ENCODE measurements around the gene CNEP1R1. TPM values are rescaled to one million over a fixed set of nuclear protein-coding genes. Genes with fewer than 3 reads are reported as not detected.

CNEP1R1 gene
- polyA plus RNA-seq, 1 donor from 2014 or later = 44.2 TPM

DNA sequence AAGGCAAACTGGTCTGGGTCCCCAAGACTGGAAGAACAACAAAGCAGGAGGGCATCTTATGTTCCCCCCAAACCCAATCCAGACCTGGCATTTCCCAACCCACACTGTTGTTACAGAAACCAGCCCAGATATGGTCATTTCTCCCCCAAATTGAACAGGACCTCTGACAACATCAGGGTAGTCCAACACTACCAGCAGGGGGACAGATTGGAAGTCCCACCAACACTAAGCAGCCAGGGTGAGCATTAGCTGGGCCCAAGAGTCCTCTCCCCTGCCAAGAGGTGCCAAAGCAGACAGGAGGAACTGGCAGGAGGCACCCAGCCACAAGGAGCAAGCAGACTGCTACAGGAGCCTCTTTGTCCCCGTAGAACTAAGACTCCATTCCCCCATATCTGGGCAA, 29.3 kb upstream of the CNEP1R1 start:
- H3K27me3 ChIP-seq (ENCODE audit: insufficient read depth, low read depth, low read length) = no peaks in the 10 kb centered on the region
- H3K27ac ChIP-seq (ENCODE audit: low read length) = no peak overlapping the region
- no peaks in the 10 kb centered on the region for H4K20me1 ChIP-seq (ENCODE audit: insufficient read depth)
- H3K9ac ChIP-seq (ENCODE audit: low read length) = no peak overlapping the region
- no peaks in the 10 kb centered on the region for H3K36me3 ChIP-seq (ENCODE audit: insufficient read depth, low read length)
- no peaks in the 10 kb centered on the region for H3K9me3 ChIP-seq (ENCODE audit: low read length)
- H3K79me2 ChIP-seq (replicated peaks; ENCODE audit: insufficient read depth, low read length) = no peaks in the 10 kb centered on the region
- no peak overlapping the region for H2AFZ ChIP-seq (ENCODE audit: low read depth, low read length)
- H3K9me2 ChIP-seq (ENCODE audit: insufficient read depth, low read length) = no peaks in the 10 kb centered on the region
- no peak overlapping the region for H3K4me2 ChIP-seq (ENCODE audit: low read length)
- no peak for TF ChIP-seq RAD21 (conservative IDR thresholded peaks at IDR 0.05)
- no peak for TF ChIP-seq EZH2 (IDR thresholded peaks at IDR 0.05; ENCODE audit: borderline replicate concordance, insufficient read depth, low read length, poor library complexity, severe bottlenecking)
- no peak for TF ChIP-seq SMC3 (conservative IDR thresholded peaks at IDR 0.05; ENCODE audit: poor library complexity)
- TF ChIP-seq TAF1 (IDR thresholded peaks at IDR 0.05; ENCODE audit: low read depth) = no peak
- TF ChIP-seq EP300 (conservative IDR thresholded peaks at IDR 0.05; ENCODE audit: poor library complexity, severe bottlenecking) = no peak
- TF ChIP-seq, protein P1, sequence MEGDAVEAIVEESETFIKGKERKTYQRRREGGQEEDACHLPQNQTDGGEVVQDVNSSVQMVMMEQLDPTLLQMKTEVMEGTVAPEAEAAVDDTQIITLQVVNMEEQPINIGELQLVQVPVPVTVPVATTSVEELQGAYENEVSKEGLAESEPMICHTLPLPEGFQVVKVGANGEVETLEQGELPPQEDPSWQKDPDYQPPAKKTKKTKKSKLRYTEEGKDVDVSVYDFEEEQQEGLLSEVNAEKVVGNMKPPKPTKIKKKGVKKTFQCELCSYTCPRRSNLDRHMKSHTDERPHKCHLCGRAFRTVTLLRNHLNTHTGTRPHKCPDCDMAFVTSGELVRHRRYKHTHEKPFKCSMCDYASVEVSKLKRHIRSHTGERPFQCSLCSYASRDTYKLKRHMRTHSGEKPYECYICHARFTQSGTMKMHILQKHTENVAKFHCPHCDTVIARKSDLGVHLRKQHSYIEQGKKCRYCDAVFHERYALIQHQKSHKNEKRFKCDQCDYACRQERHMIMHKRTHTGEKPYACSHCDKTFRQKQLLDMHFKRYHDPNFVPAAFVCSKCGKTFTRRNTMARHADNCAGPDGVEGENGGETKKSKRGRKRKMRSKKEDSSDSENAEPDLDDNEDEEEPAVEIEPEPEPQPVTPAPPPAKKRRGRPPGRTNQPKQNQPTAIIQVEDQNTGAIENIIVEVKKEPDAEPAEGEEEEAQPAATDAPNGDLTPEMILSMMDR (IDR thresholded peaks at IDR 0.05; ENCODE audit: poor library complexity, severe bottlenecking) = no peak
- TF ChIP-seq MXI1 (conservative IDR thresholded peaks at IDR 0.05; ENCODE audit: poor library complexity, severe bottlenecking) = no peak
- TF ChIP-seq, protein P2, sequence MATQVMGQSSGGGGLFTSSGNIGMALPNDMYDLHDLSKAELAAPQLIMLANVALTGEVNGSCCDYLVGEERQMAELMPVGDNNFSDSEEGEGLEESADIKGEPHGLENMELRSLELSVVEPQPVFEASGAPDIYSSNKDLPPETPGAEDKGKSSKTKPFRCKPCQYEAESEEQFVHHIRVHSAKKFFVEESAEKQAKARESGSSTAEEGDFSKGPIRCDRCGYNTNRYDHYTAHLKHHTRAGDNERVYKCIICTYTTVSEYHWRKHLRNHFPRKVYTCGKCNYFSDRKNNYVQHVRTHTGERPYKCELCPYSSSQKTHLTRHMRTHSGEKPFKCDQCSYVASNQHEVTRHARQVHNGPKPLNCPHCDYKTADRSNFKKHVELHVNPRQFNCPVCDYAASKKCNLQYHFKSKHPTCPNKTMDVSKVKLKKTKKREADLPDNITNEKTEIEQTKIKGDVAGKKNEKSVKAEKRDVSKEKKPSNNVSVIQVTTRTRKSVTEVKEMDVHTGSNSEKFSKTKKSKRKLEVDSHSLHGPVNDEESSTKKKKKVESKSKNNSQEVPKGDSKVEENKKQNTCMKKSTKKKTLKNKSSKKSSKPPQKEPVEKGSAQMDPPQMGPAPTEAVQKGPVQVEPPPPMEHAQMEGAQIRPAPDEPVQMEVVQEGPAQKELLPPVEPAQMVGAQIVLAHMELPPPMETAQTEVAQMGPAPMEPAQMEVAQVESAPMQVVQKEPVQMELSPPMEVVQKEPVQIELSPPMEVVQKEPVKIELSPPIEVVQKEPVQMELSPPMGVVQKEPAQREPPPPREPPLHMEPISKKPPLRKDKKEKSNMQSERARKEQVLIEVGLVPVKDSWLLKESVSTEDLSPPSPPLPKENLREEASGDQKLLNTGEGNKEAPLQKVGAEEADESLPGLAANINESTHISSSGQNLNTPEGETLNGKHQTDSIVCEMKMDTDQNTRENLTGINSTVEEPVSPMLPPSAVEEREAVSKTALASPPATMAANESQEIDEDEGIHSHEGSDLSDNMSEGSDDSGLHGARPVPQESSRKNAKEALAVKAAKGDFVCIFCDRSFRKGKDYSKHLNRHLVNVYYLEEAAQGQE (IDR thresholded peaks at IDR 0.05; ENCODE audit: borderline replicate concordance) = no peak
- no peak for TF ChIP-seq POLR2AphosphoS5 (IDR thresholded peaks at IDR 0.05)
- no peak overlapping the region for H3K4me3 ChIP-seq (ENCODE audit: low read length)
- H3F3A ChIP-seq (ENCODE audit: insufficient read depth, low read length, poor library complexity, severe bottlenecking) = no peaks in the 10 kb centered on the region

DNA sequence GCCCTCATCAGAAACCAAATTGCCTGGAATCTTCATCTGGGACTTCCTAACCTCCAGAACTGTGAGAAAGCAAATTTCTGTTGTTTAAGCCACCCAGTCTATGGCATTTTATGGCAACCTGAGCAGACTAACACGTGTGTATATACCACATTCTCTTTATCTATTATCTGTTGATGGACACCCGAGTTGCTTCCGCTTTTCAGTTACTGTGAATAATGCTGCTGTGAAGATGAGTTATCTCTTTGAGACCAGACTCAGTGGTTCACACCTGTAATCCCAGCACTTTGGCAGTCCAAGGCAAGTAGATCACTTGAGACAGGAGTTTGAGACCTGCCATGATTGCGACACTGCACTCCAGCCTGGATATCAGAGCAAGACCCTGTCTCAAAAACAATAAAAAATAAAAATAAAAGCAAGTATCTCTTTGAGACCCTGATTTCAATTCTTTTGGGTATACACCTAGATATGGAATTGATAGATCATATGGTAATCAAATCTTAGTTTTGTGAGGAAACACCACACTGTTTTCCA, 27.2 kb upstream of the CNEP1R1 start:
- Histone ChIP-seq H2AFZ (ENCODE audit: low read depth, low read length) (no peak overlapping the region), H3K27ac (ENCODE audit: low read length) (no peak overlapping the region)

More for the DNA sequence above, 27.2 kb upstream of the CNEP1R1 start:
- Histone ChIP-seq H3F3A (ENCODE audit: insufficient read depth, low read length, poor library complexity, severe bottlenecking) (no peaks in the 10 kb centered on the region), H3K9me2 (ENCODE audit: insufficient read depth, low read length) (no peaks in the 10 kb centered on the region), H3K4me3 (ENCODE audit: low read length) (no peak overlapping the region), H3K27me3 (ENCODE audit: insufficient read depth, low read depth, low read length) (no peaks in the 10 kb centered on the region), H3K36me3 (ENCODE audit: insufficient read depth, low read length) (no peaks in the 10 kb centered on the region), H3K9ac (ENCODE audit: low read length) (no peak overlapping the region), H4K20me1 (ENCODE audit: insufficient read depth) (no peaks in the 10 kb centered on the region), H3K9me3 (ENCODE audit: low read length) (no peaks in the 10 kb centered on the region), H3K79me2 (replicated peaks; ENCODE audit: insufficient read depth, low read length) (no peaks in the 10 kb centered on the region), H3K4me2 (ENCODE audit: low read length) (no peak overlapping the region)
- TF ChIP-seq SMC3 (conservative IDR thresholded peaks at IDR 0.05; ENCODE audit: poor library complexity) (no peak), POLR2AphosphoS5 (IDR thresholded peaks at IDR 0.05) (no peak), RAD21 (conservative IDR thresholded peaks at IDR 0.05) (no peak), EZH2 (IDR thresholded peaks at IDR 0.05; ENCODE audit: borderline replicate concordance, insufficient read depth, low read length, poor library complexity, severe bottlenecking) (no peak), TAF1 (IDR thresholded peaks at IDR 0.05; ENCODE audit: low read depth) (no peak), MXI1 (conservative IDR thresholded peaks at IDR 0.05; ENCODE audit: poor library complexity, severe bottlenecking) (no peak)
- TF ChIP-seq, protein P1 (IDR thresholded peaks at IDR 0.05; ENCODE audit: poor library complexity, severe bottlenecking) = no peak

Data from neural cell (in vitro differentiated cells).